ENCODE data around the gene PGP.

Gene PGP

GRCh38 chr16:2190659-2191445, 23.8 kb downstream of the PGP start:
- peak in 32 of 42 donors; percentile 16 to 82 (median 56) for DNase-seq
- intact Hi-C loops (cut with DNase I): no loop called here

- intact Hi-C loops (cut with DNase I): no loop called here
Observed at GRCh38 chr16:2190002-2190658, 24.5 kb downstream of the PGP start.

GRCh38 chr16:2189252-2189893, 25.3 kb downstream of the PGP start:
- no peak for DNase-seq
- intact Hi-C loops (cut with DNase I): no loop called here

More at GRCh38 chr16:2190002-2190658, 24.5 kb downstream of the PGP start:
- no peak for DNase-seq

GRCh38 chr16:2188395-2188794, 26.2 kb downstream of the PGP start:
- DNase-seq: no peak
- intact Hi-C loops (cut with DNase I): no loop called here

- no peak for DNase-seq
- intact Hi-C loops (cut with DNase I): no loop called here
Observed at GRCh38 chr16:2187212-2187611, 27.4 kb downstream of the PGP start.

- DNase-seq: no peak
- intact Hi-C loops (cut with DNase I): no loop called here
Observed at GRCh38 chr16:2186505-2186904, 28.1 kb downstream of the PGP start.

GRCh38 chr16:2186064-2186463, 28.6 kb downstream of the PGP start:
- intact Hi-C loops (cut with DNase I): no loop called here
- DNase-seq: no peak

- intact Hi-C loops (cut with DNase I): no loop called here
- peak in 1 of 42 donors; percentile 3 for DNase-seq
Observed at GRCh38 chr16:2184962-2185361, 29.7 kb downstream of the PGP start.

- DNase-seq: no peak
- intact Hi-C loops (cut with DNase I): no loop called here
Observed at GRCh38 chr16:2184346-2184745, 30.3 kb downstream of the PGP start.

GRCh38 chr16:2183671-2184070, 31.0 kb downstream of the PGP start:
- DNase-seq: peak in 31 of 42 donors; percentile 25 to 78 (median 57)
- intact Hi-C loops (cut with DNase I): no loop called here

- DNase-seq: no peak
- intact Hi-C loops (cut with DNase I): no loop called here
Observed at GRCh38 chr16:2181952-2182351, 32.7 kb downstream of the PGP start.

- DNase-seq: no peak
- intact Hi-C loops (cut with DNase I): no loop called here
Observed at GRCh38 chr16:2180962-2181923, 33.4 kb downstream of the PGP start.

- intact Hi-C loops (cut with DNase I): no loop called here
- DNase-seq: no peak
Observed at GRCh38 chr16:2180461-2180860, 34.2 kb downstream of the PGP start.

- intact Hi-C loops (cut with DNase I): no loop called here
- no peak for DNase-seq
Observed at GRCh38 chr16:2179576-2179975, 35.1 kb downstream of the PGP start.

- intact Hi-C loops (cut with DNase I): no loop called here
- DNase-seq: no peak
Observed at GRCh38 chr16:2179107-2179501, 35.5 kb downstream of the PGP start.

GRCh38 chr16:2178321-2179106, 36.1 kb downstream of the PGP start:
- intact Hi-C loops (cut with DNase I): no loop called here
- peak in 29 of 42 donors; percentile 17 to 71 (median 48) for DNase-seq

- DNase-seq: no peak
- intact Hi-C loops (cut with DNase I): no loop called here
Observed at GRCh38 chr16:2177561-2177960, 37.1 kb downstream of the PGP start.

GRCh38 chr16:2177101-2177500, 37.5 kb downstream of the PGP start:
- no peak for DNase-seq
- intact Hi-C loops (cut with DNase I): no loop called here

All from head of caudate nucleus (tissue), 42 donors.